Urothelium cell line (cell line): ENCODE results near the gene CALHM5.
"Not testable (repeated sequence)": the region's sequence is repeated elsewhere in the genome, so short reads cannot be mapped to it uniquely, and the experiment has no call there.

Experiments
- DNase-seq: peaks from one replicate; pipeline ENCODE4 v3.0.0; 2011; ENCODE audit warnings: low spot score, mixed read lengths
- FAIRE-seq: peaks from 2 replicates; lab custom pipeline; 2011; peaks lifted over from hg19 to GRCh38; lab: Jason Lieb, UNC

CALHM5 gene

GRCh38 chr6:116511424-116512110, at the start of gene CALHM5:
Gene CALHM5, plus strand, starts transcription at chr6:116511639. Its CDS starts 58 bp downstream, at chr6:116511697.
- FAIRE-seq, result no peak
- DNase-seq, result peak; percentile 56

DNA sequence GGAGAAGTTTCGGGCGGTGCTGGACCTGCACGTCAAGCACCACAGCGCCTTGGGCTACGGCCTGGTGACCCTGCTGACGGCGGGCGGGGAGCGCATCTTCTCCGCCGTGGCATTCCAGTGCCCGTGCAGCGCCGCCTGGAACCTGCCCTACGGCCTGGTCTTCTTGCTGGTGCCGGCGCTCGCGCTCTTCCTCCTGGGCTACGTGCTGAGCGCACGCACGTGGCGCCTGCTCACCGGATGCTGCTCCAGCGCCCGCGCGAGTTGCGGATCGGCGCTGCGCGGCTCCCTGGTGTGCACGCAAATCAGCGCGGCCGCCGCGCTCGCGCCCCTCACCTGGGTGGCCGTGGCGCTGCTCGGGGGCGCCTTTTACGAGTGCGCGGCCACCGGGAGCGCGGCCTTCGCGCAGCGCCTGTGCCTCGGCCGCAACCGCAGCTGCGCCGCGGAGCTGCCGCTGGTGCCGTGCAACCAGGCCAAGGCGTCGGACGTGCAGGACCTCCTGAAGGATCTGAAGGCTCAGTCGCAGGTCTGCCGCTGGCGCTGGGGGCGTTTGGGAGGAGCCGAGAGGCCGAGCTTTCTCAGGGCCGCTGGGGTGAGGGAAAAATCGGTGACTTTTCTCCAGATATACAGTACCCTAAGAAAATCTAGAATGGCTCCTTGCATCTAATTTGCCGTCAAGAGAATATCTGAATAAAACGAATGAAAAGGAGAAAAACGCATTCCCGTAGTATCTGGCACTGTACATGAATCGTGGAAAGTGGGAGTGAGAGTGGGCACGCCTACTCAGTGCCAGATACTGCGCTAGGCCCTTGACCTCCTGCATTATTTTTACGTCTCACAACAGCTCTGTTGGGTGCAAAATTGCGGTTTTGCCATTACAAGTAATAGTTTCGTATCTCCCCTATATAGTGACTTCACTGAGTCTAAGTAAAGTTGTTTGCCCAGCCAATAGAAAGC, 49.2 kb upstream of the CALHM5 start:
- DNase-seq (no peak), FAIRE-seq (no peak)

DNA sequence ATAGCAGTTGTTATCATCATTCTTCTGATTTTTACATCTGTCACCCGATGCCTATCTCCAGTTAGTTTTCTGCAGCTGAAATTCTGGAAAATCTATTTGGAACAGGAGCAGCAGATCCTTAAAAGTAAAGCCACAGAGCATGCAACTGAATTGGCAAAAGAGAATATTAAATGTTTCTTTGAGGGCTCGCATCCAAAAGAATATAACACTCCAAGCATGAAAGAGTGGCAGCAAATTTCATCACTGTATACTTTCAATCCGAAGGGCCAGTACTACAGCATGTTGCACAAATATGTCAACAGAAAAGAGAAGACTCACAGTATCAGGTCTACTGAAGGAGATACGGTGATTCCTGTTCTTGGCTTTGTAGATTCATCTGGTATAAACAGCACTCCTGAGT, 48.1 kb upstream of the CALHM5 start:
- DNase-seq (no peak), FAIRE-seq (no peak)

- no peak for FAIRE-seq
- no peak for DNase-seq
These were observed 46.2 kb upstream of the CALHM5 start for GRCh38 chr6:116465246-116465645.

- FAIRE-seq (no peak), DNase-seq (no peak)
These were observed 44.3 kb upstream of the CALHM5 start for GRCh38 chr6:116467096-116467495.

GRCh38 chr6:116467514-116467913, 43.9 kb upstream of the CALHM5 start:
- FAIRE-seq (no peak), DNase-seq (no peak)

GRCh38 chr6:116468293-116468692, 43.1 kb upstream of the CALHM5 start:
- DNase-seq (no peak), FAIRE-seq (no peak)

DNA sequence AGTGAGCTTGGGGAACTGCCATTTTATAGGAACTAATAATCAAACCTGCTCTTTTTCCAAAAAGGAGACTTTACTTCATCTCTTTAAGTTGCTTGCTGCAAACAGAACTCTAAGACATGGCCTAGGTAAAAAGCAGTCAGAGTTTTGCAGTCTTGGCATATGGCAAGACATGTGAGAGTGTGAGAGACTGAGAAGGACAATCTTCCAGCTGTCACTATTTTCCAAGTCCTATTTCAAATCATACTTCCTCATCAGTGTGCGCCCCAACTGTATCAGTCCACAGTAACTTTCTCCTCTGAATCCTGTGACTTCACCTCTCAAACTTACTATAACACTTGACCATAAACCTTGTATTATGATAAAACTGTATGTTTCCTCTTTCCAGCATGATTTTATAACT, 39.9 kb upstream of the CALHM5 start:
- no peak for DNase-seq
- no peak for FAIRE-seq

GRCh38 chr6:116472706-116473105, 38.7 kb upstream of the CALHM5 start:
- DNase-seq, result no peak
- FAIRE-seq, result no peak

GRCh38 chr6:116475141-116475540, 36.3 kb upstream of the CALHM5 start:
- FAIRE-seq (no peak), DNase-seq (no peak)

GRCh38 chr6:116476002-116476678, 35.3 kb upstream of the CALHM5 start:
- no peak for DNase-seq
- no peak for FAIRE-seq

- FAIRE-seq, result no peak
These were observed 28.7 kb upstream of the CALHM5 start for GRCh38 chr6:116482780-116483179.

DNA sequence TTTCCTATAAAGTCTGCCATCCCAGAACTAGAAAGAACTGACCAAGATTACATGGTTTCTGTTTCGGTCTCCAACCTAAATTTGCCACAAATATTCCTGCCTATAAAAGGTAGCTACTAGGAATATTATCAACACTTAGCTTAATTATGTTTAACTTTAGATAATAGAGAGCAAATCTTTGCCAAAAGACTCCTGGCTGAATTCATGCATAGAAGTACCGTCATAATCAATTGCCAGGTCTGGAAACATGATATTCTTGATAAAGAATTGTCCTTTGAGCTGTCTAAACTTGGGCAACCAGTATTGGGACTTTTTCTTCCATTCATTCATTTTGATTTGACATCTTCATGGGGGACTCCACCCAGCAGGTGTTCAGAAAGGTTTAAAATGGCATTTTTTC, 27.8 kb upstream of the CALHM5 start:
- DNase-seq (no peak), FAIRE-seq (no peak)

More at GRCh38 chr6:116482780-116483179, 28.7 kb upstream of the CALHM5 start:
- DNase-seq, result no peak

DNA sequence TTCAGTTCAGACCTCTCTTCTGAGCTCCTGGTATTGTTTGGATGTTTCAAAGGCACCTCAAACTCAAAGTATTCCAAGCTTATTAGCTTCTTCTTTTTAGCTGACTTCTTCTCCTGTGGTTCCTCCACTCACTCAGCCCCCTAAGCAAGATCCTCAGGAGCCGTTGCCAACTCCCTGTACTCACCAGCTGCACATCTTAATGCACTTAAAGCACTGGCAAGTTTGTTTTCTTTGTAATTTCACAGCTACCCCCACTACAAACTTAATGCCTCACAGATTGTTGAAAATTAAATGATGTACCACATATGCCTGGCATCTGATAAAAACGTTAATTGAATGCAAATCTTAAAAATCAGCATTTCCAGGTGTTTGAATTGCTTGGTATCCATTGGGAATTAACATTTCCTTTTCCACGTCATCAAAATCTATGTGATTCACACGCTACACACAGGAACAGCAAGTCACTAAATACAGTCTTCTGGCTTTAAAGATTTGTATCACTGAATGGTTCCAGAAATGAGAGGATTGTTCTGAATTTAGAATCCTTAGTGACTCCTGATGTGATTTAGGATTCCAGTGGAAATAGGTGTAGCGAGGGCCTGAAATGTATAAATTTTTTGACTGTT, 25.8 kb upstream of the CALHM5 start:
- FAIRE-seq, result no peak
- DNase-seq, result no peak

DNA sequence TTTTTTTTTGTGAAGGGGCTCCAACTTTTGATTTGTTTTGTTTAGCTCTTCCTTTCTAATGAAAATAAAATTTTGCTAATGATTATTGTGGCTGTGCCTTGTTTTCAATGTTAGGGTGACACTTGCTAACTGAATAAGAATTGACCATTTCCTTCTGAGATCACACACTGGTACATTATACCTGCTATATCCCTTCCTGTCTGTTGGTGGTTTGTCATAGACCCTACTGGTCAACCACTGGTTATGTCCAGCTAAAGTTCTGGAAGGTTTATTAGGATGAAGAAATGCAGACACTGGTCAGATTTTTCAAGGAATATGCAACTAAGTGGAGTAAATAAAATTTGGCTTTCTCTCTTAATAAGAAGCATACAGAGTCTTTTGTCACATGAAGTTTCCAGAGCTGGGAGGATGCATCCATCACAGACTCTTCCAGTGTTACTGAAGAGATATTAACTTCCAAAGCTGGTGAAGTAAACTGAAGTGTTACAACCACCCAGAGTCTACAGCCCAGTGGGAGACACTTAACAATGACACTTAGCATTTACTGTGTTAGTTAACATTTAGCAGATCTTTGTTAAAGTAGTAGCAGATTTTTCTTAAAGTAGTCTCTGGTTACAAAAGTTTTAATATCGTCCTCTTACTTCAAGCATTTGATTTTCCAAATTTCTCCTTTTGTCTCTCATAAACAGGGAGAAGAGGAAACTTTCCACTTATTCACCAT, 19.7 kb upstream of the CALHM5 start:
- DNase-seq (no peak), FAIRE-seq (no peak)

GRCh38 chr6:116492331-116493067, 18.9 kb upstream of the CALHM5 start:
- FAIRE-seq, result no peak
- no peak for DNase-seq

DNA sequence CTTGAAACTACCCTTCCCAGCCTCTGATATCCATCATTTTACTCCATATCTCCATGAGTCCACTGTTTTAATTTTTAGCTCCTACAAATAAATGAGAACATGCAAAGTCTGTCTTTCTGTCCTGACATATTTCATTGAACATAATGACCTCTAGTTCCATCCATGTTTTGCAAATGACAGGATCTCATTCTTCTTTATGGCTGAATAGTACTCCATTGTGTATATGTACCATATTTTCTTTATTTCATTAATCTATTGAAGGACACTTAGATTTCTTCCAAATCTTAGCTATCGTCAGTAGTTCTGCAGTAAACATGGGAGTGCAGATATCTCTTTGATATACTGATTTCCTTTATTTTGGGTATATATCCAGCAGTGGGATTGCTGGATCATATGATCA, 16.3 kb upstream of the CALHM5 start:
- FAIRE-seq, DNase-seq: not testable (repeated sequence)

DNA sequence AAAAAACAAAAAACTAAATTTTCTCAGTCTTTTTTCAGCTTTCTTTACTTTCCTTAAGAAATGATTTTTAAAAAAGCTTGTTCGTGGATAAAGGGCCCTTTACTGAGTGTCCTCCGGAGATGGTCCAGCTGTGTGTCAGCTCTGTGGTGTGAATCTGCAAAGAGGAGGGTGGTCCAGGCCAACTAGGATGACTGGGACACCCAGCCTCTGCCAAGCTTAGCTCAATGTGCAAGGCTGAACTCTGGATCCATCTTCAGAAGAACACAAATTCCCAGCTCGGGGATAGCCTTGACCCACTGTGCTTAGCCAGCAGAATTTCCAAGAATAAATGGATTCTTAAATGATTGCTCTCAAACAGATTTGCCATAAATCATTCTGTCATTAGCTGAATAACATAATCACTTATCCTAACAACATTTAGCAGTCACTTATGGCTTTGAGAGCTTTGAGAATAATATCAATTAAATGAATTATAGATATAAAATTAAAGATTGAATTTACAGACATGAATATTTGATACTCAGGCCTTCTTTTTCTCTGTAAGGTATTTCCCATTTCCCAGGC, 14.2 kb upstream of the CALHM5 start:
- no peak for FAIRE-seq
- DNase-seq, result no peak

GRCh38 chr6:116500969-116501433, 10.4 kb upstream of the CALHM5 start:
- DNase-seq, result no peak
- FAIRE-seq, result no peak
